Stimulated activated CD4-positive, alpha-beta T cell treated with anti-CD3 and anti-CD28 coated beads, Interleukin-12 subunit alpha, Interleukin-12 subunit beta, amount 100 ng/mL, for 4 hours (primary cell): Measurements from ENCODE around the gene TRAK1.
A peak's percentile ranks its signal among the peaks of the same experiment; 100 is the strongest.

Experiments
- DNase-seq: peaks from one replicate; pipeline ENCODE4 v3.0.0-alpha.2; 2020

TRAK1 gene

GRCh38 chr3:42184651-42185443 is 93.7 kb downstream of the TRAK1 start:
- no peak for DNase-seq

GRCh38 chr3:42187936-42188335 is 96.8 kb downstream of the TRAK1 start:
- DNase-seq, result no peak

- DNase-seq, result no peak
These were observed 97.2 kb downstream of the TRAK1 start for GRCh38 chr3:42188376-42188775.

DNA sequence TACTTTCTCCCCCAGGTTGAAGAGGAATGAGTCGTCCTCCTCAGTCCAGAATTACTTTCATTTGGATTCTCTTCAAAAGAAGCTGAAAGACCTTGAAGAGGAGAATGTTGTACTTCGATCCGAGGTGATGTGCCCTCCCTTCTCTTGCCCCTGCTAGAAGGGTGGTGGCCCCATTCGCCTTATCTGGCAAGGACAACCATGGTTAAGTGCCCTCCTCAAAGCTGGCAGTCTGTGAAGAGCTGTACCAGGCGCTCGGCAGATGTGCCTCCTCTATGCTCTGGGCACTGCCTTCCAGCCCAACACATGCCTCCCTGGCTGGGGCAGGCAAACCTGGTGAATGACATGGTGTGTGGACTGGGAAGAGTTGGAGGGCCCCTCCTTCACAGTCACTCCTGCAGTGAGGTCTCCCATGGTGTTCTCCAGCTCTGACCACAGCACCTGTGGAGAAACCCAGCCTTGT is 97.9 kb downstream of the TRAK1 start:
- no peak for DNase-seq

- no peak for DNase-seq
These were observed 98.6 kb downstream of the TRAK1 start for GRCh38 chr3:42189736-42190135.

DNA sequence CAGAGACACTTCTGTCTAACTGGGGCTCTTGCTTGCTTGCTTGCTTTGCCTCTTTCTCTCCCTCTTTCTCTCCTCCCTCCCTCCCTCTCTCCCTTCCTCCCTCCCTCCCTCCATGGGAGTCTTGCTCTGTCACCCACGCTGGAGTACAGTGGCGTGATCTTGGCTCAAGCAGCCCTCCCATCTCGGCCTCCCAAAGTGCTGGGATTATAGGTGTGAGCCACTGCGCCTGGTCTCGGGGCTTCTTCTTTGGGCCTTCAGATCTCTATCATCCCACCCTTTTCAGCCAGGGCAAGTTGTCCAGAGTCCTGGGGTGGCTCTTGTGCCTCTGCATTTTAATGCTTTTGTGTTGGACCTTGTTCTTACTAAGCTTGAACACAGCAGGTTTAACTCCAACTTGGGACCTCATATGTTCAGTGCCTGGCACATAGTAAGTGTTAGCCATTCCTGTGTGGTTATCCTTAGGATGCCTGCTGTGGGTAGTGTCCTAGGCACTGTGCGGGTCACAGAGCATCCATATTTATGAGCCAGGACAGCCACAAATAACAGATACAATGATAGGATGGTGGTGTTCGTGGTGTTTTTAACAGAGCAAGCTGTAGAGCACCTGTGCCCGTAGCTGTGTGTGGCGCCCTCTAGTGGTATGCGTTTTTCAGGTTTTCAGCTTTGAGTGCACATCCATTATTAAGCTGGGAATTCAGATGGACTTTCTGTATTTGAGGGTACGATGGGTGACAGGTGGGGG is 99.7 kb downstream of the TRAK1 start:
- peak; percentile 64 for DNase-seq

GRCh38 chr3:42191443-42191747 is 100.2 kb downstream of the TRAK1 start:
- DNase-seq, result no peak

- no peak for DNase-seq
These were observed 101.4 kb downstream of the TRAK1 start for GRCh38 chr3:42192334-42193200.

DNA sequence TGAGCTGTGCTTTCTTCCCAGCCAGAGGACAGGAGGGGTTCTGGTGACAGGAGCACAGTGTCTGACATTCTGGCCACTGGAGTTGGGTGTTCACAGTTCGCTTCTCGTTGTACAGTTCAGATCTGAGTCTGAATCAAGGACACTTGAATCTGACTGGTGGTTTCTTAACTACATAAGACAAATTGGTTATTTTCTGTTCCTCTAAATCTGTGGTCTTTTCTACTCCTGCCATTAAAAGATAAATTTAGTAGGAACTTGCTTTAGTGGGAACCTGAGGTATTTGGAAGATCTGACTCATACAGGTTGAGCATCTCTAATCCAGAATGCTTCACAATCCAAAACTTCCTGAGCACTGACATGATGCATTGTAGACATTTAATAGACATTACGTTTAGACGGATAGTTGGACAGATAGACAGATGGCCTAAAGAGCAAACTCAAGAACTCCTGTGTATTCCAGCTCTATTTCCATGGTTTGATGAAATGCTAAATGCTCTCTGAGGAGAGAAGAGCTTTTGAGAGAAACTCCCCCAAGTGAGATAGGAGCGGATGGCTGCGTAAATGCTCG is 103.9 kb downstream of the TRAK1 start:
- no peak for DNase-seq

- no peak for DNase-seq
These were observed 104.7 kb downstream of the TRAK1 start for GRCh38 chr3:42195879-42196330.

DNA sequence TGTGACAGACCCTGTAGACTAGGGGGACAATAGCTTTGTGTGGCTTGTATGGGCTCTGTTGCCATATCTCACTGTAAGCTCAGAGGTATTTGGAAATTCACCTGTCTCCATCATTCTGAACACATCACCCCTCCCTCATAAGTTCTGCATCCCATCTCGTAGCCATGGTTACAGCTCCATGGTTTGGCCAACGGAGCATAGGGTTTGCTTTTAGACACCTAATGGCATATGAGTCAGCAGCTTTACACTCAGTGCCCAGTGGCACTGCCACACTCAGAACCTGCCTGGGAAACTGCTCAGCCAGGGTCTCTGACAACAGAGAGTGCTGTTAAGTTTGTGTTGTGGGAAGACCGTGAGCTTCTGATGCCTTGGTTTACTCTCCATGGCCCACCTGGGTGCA is 107.6 kb downstream of the TRAK1 start:
- no peak for DNase-seq

GRCh38 chr3:42202217-42202865 is 111.2 kb downstream of the TRAK1 start:
- DNase-seq, result no peak

DNA sequence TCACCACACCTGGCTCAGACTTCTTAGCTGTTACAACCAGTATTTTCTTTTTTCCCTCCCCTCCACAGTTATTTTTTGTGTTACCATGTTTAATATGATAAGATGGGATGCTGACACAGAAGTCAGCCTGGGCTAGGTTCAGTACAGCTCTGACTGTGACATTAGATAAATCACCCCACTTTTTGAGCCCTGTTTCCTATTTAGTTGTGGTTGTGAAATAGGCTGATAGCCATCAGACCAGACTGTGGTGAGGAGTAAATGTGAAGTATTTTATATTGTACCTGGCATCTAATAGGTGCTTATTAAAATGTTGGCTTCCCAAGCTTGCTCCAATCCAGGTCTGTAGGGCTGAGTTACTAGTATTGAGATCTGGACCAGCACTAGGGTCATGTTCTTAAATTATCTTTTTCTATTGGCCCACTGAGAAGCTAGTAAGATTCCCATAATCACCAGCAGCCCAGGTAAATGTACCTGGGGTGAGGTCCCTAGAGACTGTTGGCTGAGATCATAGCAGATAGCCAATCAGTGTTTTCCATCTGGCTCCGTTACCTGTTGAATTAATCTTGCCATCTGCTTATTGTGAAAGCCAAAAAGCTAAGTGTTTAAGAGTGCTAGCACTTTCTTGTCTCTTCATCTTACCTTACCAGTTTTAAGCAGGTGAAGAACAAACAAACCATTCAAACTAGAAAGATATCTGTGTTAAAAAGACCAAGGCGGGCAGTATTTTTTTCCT is 113.9 kb downstream of the TRAK1 start:
- no peak for DNase-seq

GRCh38 chr3:42205800-42206514 is 114.8 kb downstream of the TRAK1 start:
- no peak for DNase-seq

DNA sequence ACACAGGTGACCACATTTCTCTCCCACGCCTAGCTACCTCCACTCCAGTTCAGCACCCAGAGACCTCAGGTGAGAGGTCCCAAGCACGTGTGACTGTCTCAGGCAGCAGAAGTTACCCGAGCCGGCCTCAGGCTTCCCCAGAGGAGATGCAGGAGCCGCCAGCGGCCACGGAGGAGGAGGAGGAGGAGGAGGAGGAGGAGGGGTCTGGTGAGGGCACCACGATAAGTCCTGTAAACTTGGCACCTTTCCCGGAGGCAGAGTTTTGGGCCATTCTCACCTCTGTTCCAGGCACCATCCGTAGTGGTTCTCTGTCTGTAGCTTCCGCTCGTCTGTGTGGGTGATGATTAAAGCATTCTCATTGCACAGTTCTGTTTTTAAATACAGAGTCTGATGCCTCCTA is 118.8 kb downstream of the TRAK1 start:
- DNase-seq, result no peak

- DNase-seq, result no peak
These were observed 119.6 kb downstream of the TRAK1 start for GRCh38 chr3:42210726-42211125.

DNA sequence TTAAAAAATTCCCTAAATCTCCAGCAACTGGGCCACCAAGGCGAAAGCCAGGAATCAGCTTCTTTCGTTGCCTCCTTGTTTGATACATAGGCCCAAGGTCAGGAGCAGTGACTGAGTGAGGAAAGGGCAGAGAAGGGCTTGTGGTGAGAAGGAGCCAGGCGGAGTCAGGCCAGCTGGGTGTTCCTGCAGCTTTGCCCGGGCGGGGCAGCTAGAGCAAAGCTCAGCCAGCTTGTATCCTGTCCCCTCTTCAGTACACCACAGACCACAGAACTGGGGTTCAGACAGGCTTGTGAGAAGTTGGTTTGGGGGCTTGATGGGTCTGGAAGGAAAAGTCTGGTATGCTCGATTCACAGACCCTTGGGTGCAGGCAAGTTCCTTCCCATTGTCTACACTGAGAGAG is 122.3 kb downstream of the TRAK1 start:
- DNase-seq, result no peak

- no peak for DNase-seq
These were observed 122.9 kb downstream of the TRAK1 start for GRCh38 chr3:42214064-42214463.

DNA sequence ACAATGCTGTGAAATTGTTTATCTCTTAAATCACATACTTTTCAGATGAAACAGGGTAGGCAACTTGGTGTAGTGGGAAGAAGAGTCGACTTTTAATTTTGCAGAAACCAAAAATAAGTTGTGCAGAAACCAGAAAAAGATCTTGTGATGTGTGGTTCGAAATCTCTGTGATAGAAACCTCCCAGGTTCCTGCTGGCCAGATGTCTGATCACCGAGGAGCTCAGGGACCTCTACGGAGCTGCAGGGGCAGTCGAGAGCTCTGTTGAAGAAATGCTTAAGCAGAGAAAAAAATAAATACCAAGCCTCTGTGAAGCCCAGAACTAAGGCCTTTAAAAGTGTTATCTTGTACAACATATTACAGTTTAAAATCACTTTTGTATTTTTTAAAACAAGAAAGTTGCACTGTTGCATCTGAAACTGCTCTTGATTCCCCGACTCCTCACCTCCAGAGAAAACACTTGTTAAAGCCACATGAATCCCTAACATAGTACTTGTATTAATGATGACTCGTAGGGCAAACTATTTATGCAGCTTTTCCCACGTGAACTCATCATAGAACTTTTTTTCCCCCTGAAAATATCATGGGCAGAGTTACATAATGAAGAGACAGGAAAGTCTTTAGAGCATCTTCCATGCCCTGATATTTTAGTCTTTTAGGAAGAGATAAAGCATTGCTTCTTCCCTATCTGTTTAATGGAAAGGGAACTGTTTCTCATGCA is 123.6 kb downstream of the TRAK1 start:
- no peak for DNase-seq

DNA sequence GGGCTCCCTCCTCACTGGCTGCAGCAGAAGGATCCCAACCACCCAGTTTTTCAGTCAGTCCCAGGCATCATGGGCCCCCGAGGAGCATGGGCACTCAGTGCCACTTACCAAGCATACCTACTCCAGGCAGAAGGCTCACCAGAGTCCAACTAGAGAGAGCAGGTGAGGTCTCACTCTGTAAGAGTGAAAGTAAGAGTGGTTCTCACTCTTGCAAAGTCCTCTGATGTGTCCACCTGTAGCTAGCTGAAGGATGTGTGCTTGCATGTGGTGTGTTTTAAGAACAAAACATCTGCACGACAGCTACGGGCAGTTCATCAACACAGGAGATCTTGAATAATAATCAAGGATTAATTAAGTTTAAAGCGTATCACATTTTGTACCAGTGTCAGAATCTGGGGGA is 125.1 kb downstream of the TRAK1 start:
- DNase-seq, result no peak
